ENCODE measurements around the gene CNTN4. TPM values are rescaled to one million over a fixed set of nuclear protein-coding genes. Genes with fewer than 3 reads are reported as not detected.

CNTN4 gene
- total RNA-seq, 2 experiments from 2014 or later, result not detected

- no peak for DNase-seq
- H3K27ac Mint-ChIP-seq, result no peak overlapping the region
- no peaks in the 10 kb centered on the region for H3K9me3 Mint-ChIP-seq
- H3K27me3 Mint-ChIP-seq, result no peaks in the 10 kb centered on the region
- H3K4me1 Mint-ChIP-seq, result no peaks in the 10 kb centered on the region
- no peak overlapping the region for H3K4me3 Mint-ChIP-seq
- no peaks in the 10 kb centered on the region for H3K36me3 Mint-ChIP-seq
Measured at GRCh38 chr3:2204054-2204453, 105.4 kb downstream of the CNTN4 start.

- H3K4me1 Mint-ChIP-seq, result no peaks in the 10 kb centered on the region
- no peak for DNase-seq
- H3K27ac Mint-ChIP-seq, result no peak overlapping the region
- H3K9me3 Mint-ChIP-seq, result no peaks in the 10 kb centered on the region
- H3K36me3 Mint-ChIP-seq, result no peaks in the 10 kb centered on the region
- H3K4me3 Mint-ChIP-seq, result no peak overlapping the region
- no peaks in the 10 kb centered on the region for H3K27me3 Mint-ChIP-seq
Measured at GRCh38 chr3:2205692-2206091, 107.0 kb downstream of the CNTN4 start.

GRCh38 chr3:2206536-2206935 lies 107.9 kb downstream of the CNTN4 start:
- no peak for DNase-seq
- H3K36me3 Mint-ChIP-seq, result no peaks in the 10 kb centered on the region
- H3K27me3 Mint-ChIP-seq, result no peaks in the 10 kb centered on the region
- H3K4me3 Mint-ChIP-seq, result no peak overlapping the region
- H3K27ac Mint-ChIP-seq, result no peak overlapping the region
- H3K9me3 Mint-ChIP-seq, result no peaks in the 10 kb centered on the region
- no peaks in the 10 kb centered on the region for H3K4me1 Mint-ChIP-seq

- no peaks in the 10 kb centered on the region for H3K27me3 Mint-ChIP-seq
- no peaks in the 10 kb centered on the region for H3K36me3 Mint-ChIP-seq
- H3K9me3 Mint-ChIP-seq, result no peaks in the 10 kb centered on the region
- DNase-seq, result no peak
- no peak overlapping the region for H3K27ac Mint-ChIP-seq
- H3K4me3 Mint-ChIP-seq, result no peak overlapping the region
- no peaks in the 10 kb centered on the region for H3K4me1 Mint-ChIP-seq
Measured at GRCh38 chr3:2211568-2211967, 112.9 kb downstream of the CNTN4 start.

GRCh38 chr3:2212206-2212605 lies 113.5 kb downstream of the CNTN4 start:
- Mint-ChIP-seq H3K27ac (no peak overlapping the region), H3K4me1 (no peaks in the 10 kb centered on the region), H3K27me3 (no peaks in the 10 kb centered on the region), H3K9me3 (no peaks in the 10 kb centered on the region), H3K36me3 (no peaks in the 10 kb centered on the region), H3K4me3 (no peak overlapping the region)
- no peak for DNase-seq

GRCh38 chr3:2218375-2218774 lies 119.7 kb downstream of the CNTN4 start:
- H3K4me3 Mint-ChIP-seq, result no peak overlapping the region

GRCh38 chr3:2218816-2219215 lies 120.2 kb downstream of the CNTN4 start:
- no peaks in the 10 kb centered on the region for H3K36me3 Mint-ChIP-seq

More at GRCh38 chr3:2218375-2218774, 119.7 kb downstream of the CNTN4 start:
- no peak for DNase-seq
- Mint-ChIP-seq H3K9me3 (peaks cover 6% of the 10 kb centered on the region), H3K27me3 (peaks cover 3% of the 10 kb centered on the region), H3K36me3 (no peaks in the 10 kb centered on the region), H3K27ac (no peak overlapping the region), H3K4me1 (no peaks in the 10 kb centered on the region)

GRCh38 chr3:2236203-2236602 lies 137.5 kb downstream of the CNTN4 start:
- Mint-ChIP-seq H3K27me3 (no peaks in the 10 kb centered on the region), H3K4me3 (no peak overlapping the region), H3K4me1 (no peaks in the 10 kb centered on the region), H3K9me3 (no peaks in the 10 kb centered on the region), H3K27ac (no peak overlapping the region), H3K36me3 (no peaks in the 10 kb centered on the region)
- no peak for DNase-seq

More at GRCh38 chr3:2218816-2219215, 120.2 kb downstream of the CNTN4 start:
- Mint-ChIP-seq H3K27me3 (peaks cover 3% of the 10 kb centered on the region), H3K4me3 (no peak overlapping the region), H3K4me1 (no peaks in the 10 kb centered on the region), H3K9me3 (peaks cover 6% of the 10 kb centered on the region), H3K27ac (no peak overlapping the region)
- no peak for DNase-seq

GRCh38 chr3:2244137-2244536 lies 145.5 kb downstream of the CNTN4 start:
- H3K4me3 Mint-ChIP-seq, result no peak overlapping the region
- H3K36me3 Mint-ChIP-seq, result no peaks in the 10 kb centered on the region
- H3K9me3 Mint-ChIP-seq, result no peaks in the 10 kb centered on the region
- peaks cover 4% of the 10 kb centered on the region for H3K27me3 Mint-ChIP-seq
- H3K4me1 Mint-ChIP-seq, result no peaks in the 10 kb centered on the region
- no peak overlapping the region for H3K27ac Mint-ChIP-seq
- no peak for DNase-seq

GRCh38 chr3:2246873-2247648 lies 148.4 kb downstream of the CNTN4 start:
- Mint-ChIP-seq H3K27ac (no peak overlapping the region), H3K4me3 (no peak overlapping the region), H3K27me3 (peaks cover 4% of the 10 kb centered on the region), H3K9me3 (no peaks in the 10 kb centered on the region), H3K36me3 (no peaks in the 10 kb centered on the region), H3K4me1 (no peaks in the 10 kb centered on the region)
- DNase-seq, result no peak

GRCh38 chr3:2247831-2248230 lies 149.2 kb downstream of the CNTN4 start:
- Mint-ChIP-seq H3K27me3 (peaks cover 4% of the 10 kb centered on the region), H3K27ac (no peak overlapping the region), H3K4me1 (no peaks in the 10 kb centered on the region), H3K4me3 (no peak overlapping the region), H3K36me3 (no peaks in the 10 kb centered on the region), H3K9me3 (no peaks in the 10 kb centered on the region)
- DNase-seq, result no peak

- Mint-ChIP-seq H3K27me3 (peaks cover 4% of the 10 kb centered on the region), H3K36me3 (no peaks in the 10 kb centered on the region), H3K4me1 (no peaks in the 10 kb centered on the region), H3K4me3 (no peak overlapping the region), H3K27ac (no peak overlapping the region), H3K9me3 (peaks cover 7% of the 10 kb centered on the region)
- DNase-seq, result no peak
Measured at GRCh38 chr3:2250783-2251182, 152.1 kb downstream of the CNTN4 start.

GRCh38 chr3:2261747-2262146 lies 163.1 kb downstream of the CNTN4 start:
- Mint-ChIP-seq H3K36me3 (no peaks in the 10 kb centered on the region), H3K4me1 (no peaks in the 10 kb centered on the region), H3K4me3 (no peak overlapping the region), H3K9me3 (peaks cover 1% of the 10 kb centered on the region), H3K27me3 (no peaks in the 10 kb centered on the region), H3K27ac (no peak overlapping the region)
- no peak for DNase-seq

GRCh38 chr3:2262204-2262603 lies 163.5 kb downstream of the CNTN4 start:
- Mint-ChIP-seq H3K4me1 (no peaks in the 10 kb centered on the region), H3K27me3 (no peaks in the 10 kb centered on the region), H3K27ac (no peak overlapping the region)

GRCh38 chr3:2266606-2267005 lies 167.9 kb downstream of the CNTN4 start:
- Mint-ChIP-seq H3K27me3 (no peaks in the 10 kb centered on the region), H3K27ac (no peak overlapping the region), H3K9me3 (no peaks in the 10 kb centered on the region), H3K4me3 (no peak overlapping the region), H3K4me1 (no peaks in the 10 kb centered on the region), H3K36me3 (no peaks in the 10 kb centered on the region)
- DNase-seq, result no peak

More at GRCh38 chr3:2262204-2262603, 163.5 kb downstream of the CNTN4 start:
- peaks cover 1% of the 10 kb centered on the region for H3K9me3 Mint-ChIP-seq
- DNase-seq, result no peak
- no peaks in the 10 kb centered on the region for H3K36me3 Mint-ChIP-seq
- no peak overlapping the region for H3K4me3 Mint-ChIP-seq

- no peaks in the 10 kb centered on the region for H3K27me3 Mint-ChIP-seq
- H3K36me3 Mint-ChIP-seq, result no peaks in the 10 kb centered on the region
- DNase-seq, result no peak
- no peaks in the 10 kb centered on the region for H3K9me3 Mint-ChIP-seq
- no peaks in the 10 kb centered on the region for H3K4me1 Mint-ChIP-seq
- no peak overlapping the region for H3K4me3 Mint-ChIP-seq
- no peak overlapping the region for H3K27ac Mint-ChIP-seq
Measured at GRCh38 chr3:2268779-2269178, 170.1 kb downstream of the CNTN4 start.
